Measurements from ENCODE around the gene COL6A2.
"Not testable (repeated sequence)": the region's sequence is repeated elsewhere in the genome, so short reads cannot be mapped to it uniquely, and the experiment has no call there.

Gene COL6A2

DNA sequence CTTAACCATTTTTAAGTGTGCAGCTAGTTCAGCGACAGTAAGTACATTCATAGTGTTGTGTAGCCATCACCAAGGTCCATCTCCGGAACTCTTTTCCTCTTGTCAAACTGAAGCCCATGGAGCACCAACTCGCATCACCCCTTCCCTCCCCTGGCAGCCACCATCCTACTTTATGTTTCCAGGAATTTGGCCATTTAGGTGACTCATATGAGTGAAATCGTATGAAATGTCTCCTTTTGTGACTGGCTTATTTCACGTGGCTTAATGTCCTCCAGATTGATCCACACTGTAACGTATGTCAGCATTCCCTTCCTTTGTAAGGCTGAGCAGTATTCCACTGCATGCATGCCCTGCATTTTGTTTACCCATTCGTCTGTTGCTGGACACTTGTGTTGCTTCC is 2.5 kb downstream of the COL6A2 start:
- 0 out of 2 replicates have a peak, but pooled peaks cover 3% of the 10 kb centered on the region for H3K36me3 ChIP-seq (ENCODE audit: low read depth)
- no peak for DNase-seq (ENCODE audit: low spot score)
- H3K27ac ChIP-seq (ENCODE audit: poor library complexity, severe bottlenecking), result no peak overlapping the region
- H3K27me3 ChIP-seq (ENCODE audit: insufficient read depth, poor library complexity, severe bottlenecking), result peaks cover 27% of the 10 kb centered on the region
- H3K4me1 ChIP-seq (ENCODE audit: insufficient read depth, poor library complexity, severe bottlenecking), result no peaks in the 10 kb centered on the region
- H3K4me3 ChIP-seq (ENCODE audit: severe bottlenecking), result no peak overlapping the region
- no peak for ATAC-seq (ENCODE audit: low read depth)
- H3K9me3 ChIP-seq (ENCODE audit: severe bottlenecking), result peaks cover 16% of the 10 kb centered on the region
- TF ChIP-seq, protein P1, sequence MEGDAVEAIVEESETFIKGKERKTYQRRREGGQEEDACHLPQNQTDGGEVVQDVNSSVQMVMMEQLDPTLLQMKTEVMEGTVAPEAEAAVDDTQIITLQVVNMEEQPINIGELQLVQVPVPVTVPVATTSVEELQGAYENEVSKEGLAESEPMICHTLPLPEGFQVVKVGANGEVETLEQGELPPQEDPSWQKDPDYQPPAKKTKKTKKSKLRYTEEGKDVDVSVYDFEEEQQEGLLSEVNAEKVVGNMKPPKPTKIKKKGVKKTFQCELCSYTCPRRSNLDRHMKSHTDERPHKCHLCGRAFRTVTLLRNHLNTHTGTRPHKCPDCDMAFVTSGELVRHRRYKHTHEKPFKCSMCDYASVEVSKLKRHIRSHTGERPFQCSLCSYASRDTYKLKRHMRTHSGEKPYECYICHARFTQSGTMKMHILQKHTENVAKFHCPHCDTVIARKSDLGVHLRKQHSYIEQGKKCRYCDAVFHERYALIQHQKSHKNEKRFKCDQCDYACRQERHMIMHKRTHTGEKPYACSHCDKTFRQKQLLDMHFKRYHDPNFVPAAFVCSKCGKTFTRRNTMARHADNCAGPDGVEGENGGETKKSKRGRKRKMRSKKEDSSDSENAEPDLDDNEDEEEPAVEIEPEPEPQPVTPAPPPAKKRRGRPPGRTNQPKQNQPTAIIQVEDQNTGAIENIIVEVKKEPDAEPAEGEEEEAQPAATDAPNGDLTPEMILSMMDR (IDR thresholded peaks at IDR 0.05; ENCODE audit: poor library complexity, severe bottlenecking), result no peak

DNA sequence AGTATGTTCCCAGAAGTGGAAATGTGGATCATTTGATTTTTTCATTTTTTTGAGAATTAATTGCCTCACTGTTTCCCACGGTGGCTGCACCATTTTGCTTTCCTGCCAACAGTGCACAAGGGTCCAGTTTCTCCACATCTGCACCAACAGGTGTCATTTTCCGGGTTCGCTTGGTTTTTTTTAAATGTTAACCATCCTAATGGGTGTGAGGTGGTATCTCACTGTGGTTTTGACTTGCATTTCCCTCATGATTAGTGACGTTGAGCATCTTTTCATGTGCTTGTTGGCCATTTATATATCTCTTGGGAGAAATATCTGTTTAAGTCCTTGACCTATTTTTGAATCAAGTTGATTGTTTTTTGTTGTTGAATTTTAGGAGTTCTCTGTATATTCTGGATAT is 3.0 kb downstream of the COL6A2 start:
- ATAC-seq (ENCODE audit: low read depth) (no peak), DNase-seq (ENCODE audit: low spot score) (no peak)
- TF ChIP-seq, protein P1 (IDR thresholded peaks at IDR 0.05; ENCODE audit: poor library complexity, severe bottlenecking), result no peak
- no peaks in the 10 kb centered on the region for H3K4me1 ChIP-seq (ENCODE audit: insufficient read depth, poor library complexity, severe bottlenecking)
- peaks cover 16% of the 10 kb centered on the region for H3K9me3 ChIP-seq (ENCODE audit: severe bottlenecking)
- H3K27ac ChIP-seq (ENCODE audit: poor library complexity, severe bottlenecking), result no peak overlapping the region
- peaks cover 27% of the 10 kb centered on the region for H3K27me3 ChIP-seq (ENCODE audit: insufficient read depth, poor library complexity, severe bottlenecking)
- H3K4me3 ChIP-seq (ENCODE audit: severe bottlenecking), result no peak overlapping the region
- 0 out of 2 replicates have a peak, but pooled peaks cover 3% of the 10 kb centered on the region for H3K36me3 ChIP-seq (ENCODE audit: low read depth)

DNA sequence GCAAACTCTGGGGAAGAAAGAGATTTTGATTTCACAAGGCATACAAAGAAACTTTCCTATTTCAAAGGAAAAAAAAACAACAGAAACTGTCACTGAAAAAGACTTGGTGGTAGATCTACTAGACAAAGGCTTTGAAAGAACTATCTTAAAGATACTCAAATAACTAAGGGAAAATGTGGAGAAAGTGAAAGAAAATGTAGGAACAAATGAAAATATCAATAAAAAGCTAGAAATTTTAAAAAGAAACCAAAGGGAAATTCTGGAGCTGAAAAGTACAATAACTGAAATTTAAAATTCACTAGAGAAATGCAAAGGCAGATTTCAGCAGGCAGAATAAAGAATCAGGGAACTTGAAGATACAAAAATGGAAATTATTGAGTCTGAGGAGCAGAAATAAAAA is 6.2 kb downstream of the COL6A2 start:
- Histone ChIP-seq H3K4me1 (ENCODE audit: insufficient read depth, poor library complexity, severe bottlenecking) (no peaks in the 10 kb centered on the region), H3K27me3 (ENCODE audit: insufficient read depth, poor library complexity, severe bottlenecking) (peaks cover 22% of the 10 kb centered on the region), H3K27ac (ENCODE audit: poor library complexity, severe bottlenecking) (no peak overlapping the region), H3K36me3 (ENCODE audit: low read depth) (0 out of 2 replicates have a peak, but pooled peaks cover 3% of the 10 kb centered on the region), H3K4me3 (ENCODE audit: severe bottlenecking) (no peak overlapping the region), H3K9me3 (ENCODE audit: severe bottlenecking) (peaks cover 16% of the 10 kb centered on the region)
- ATAC-seq (ENCODE audit: low read depth), result no peak
- TF ChIP-seq, protein P1 (IDR thresholded peaks at IDR 0.05; ENCODE audit: poor library complexity, severe bottlenecking), result no peak
- no peak for DNase-seq (ENCODE audit: low spot score)

DNA sequence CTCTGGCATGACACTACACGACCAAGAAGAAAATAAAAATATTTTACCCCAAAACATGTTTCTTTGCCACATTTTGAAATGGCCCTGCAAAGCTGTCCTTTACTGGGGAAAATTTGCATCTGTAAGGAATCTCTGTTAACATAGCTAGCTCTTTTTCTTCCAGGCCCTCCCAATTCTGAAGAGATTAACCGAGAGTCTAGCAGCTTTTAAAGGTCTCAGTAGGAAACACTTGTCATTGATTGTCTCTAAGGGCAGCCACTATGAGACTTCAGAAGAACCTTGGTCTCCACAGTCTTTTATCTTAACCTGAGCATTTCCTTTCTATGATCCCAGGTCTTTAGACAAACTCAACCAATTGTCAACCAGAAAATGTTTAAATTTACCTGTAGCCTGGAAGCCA is 9.5 kb downstream of the COL6A2 start:
- ATAC-seq (ENCODE audit: low read depth); H3K4me3 ChIP-seq (ENCODE audit: severe bottlenecking); H3K27ac ChIP-seq (ENCODE audit: poor library complexity, severe bottlenecking); DNase-seq (ENCODE audit: low spot score); H3K36me3 ChIP-seq (ENCODE audit: low read depth); H3K4me1 ChIP-seq (ENCODE audit: insufficient read depth, poor library complexity, severe bottlenecking): not testable (repeated sequence)
- Histone ChIP-seq H3K9me3 (ENCODE audit: severe bottlenecking) (peaks cover 16% of the 10 kb centered on the region), H3K27me3 (ENCODE audit: insufficient read depth, poor library complexity, severe bottlenecking) (peaks cover 15% of the 10 kb centered on the region)

DNA sequence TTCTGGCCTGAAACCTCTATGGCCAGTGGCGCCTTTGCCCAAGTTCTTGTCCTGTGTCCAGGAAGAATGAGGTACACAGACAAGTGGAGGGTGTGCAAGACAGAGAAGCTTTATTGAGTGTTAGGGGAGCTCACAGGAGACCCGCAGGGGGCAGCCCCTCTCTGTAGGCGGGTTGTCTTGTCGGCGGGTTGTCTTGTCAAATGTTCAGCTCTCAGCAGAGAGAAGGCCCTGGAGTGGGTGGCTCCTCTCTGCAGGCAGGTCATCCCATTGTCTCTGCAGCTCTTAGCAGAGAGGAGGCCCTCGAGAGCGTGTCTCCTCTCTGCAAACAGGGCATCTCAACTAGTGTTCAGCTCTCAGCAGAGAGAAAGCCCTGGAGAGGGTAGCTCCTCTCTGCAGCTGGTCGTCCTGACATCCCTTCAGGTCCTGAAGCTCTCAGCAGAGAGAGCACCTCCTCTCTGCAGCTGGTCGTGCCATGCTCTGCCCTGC is 11.0 kb downstream of the COL6A2 start:
- H3K27ac ChIP-seq (ENCODE audit: poor library complexity, severe bottlenecking), result no peak overlapping the region

More for the DNA sequence above, 11.0 kb downstream of the COL6A2 start:
- DNase-seq (ENCODE audit: low spot score), result no peak
- no peak for ATAC-seq (ENCODE audit: low read depth)
- Histone ChIP-seq H3K27me3 (ENCODE audit: insufficient read depth, poor library complexity, severe bottlenecking) (peaks cover 3% of the 10 kb centered on the region), H3K9me3 (ENCODE audit: severe bottlenecking) (peaks cover 2% of the 10 kb centered on the region), H3K4me1 (ENCODE audit: insufficient read depth, poor library complexity, severe bottlenecking) (no peaks in the 10 kb centered on the region), H3K36me3 (ENCODE audit: low read depth) (no peaks in the 10 kb centered on the region), H3K4me3 (ENCODE audit: severe bottlenecking) (no peak overlapping the region)
- TF ChIP-seq, protein P1 (IDR thresholded peaks at IDR 0.05; ENCODE audit: poor library complexity, severe bottlenecking), result no peak

Data from RWPE2 (cell line).